ENCODE results near the gene KLHL5. TPM values are rescaled to one million over a fixed set of nuclear protein-coding genes. Genes with fewer than 3 reads are reported as not detected.

The KLHL5 gene
- total and polyA plus RNA-seq, 9 of the 15 experiments (the other 6 are each of a cell fraction or from before 2014, with no cell fraction given), result 8.0 to 30.8 (median 22.1) TPM

- TF ChIP-seq JUND (IDR thresholded peaks at IDR 0.05; ENCODE audit: borderline replicate concordance, low read depth, low read length), result peak; percentile 61
- no peak for TF ChIP-seq JUND (tag; IDR thresholded peaks at IDR 0.05; ENCODE audit: borderline replicate concordance, low read depth, low read length)
- no peak for TF ChIP-seq HMG20B (CRISPR knock-in tag; IDR thresholded peaks at IDR 0.05)
- TF ChIP-seq BRD4 (IDR thresholded peaks at IDR 0.05), result no peak
- TF ChIP-seq ZBTB49 (CRISPR knock-in tag; IDR thresholded peaks at IDR 0.05; ENCODE audit: borderline replicate concordance), result no peak
- TF ChIP-seq ZNF133 (CRISPR knock-in tag; IDR thresholded peaks at IDR 0.05), result no peak
- no peak for TF ChIP-seq HMGXB4 (CRISPR knock-in tag; IDR thresholded peaks at IDR 0.05)
- TF ChIP-seq CBX5 (IDR thresholded peaks at IDR 0.05; ENCODE audit: borderline replicate concordance, low read depth), result no peak
- 0 out of 2 replicates have a peak, but pooled peaks have one; percentile 28 for TF ChIP-seq CHD2 (IDR thresholded peaks at IDR 0.05; ENCODE audit: low read depth, low read length)
- no peak for TF ChIP-seq HBP1 (CRISPR knock-in tag; IDR thresholded peaks at IDR 0.05)
- no peak for TF ChIP-seq MITF (IDR thresholded peaks at IDR 0.05)
- no peak for TF ChIP-seq THRB (CRISPR knock-in tag; conservative IDR thresholded peaks at IDR 0.05)
- TF ChIP-seq JUNB (CRISPR knock-in tag; conservative IDR thresholded peaks at IDR 0.05), result no peak
- no peak for TF ChIP-seq TRIM24 (IDR thresholded peaks at IDR 0.05)
- TF ChIP-seq KAT7 (CRISPR knock-in tag; IDR thresholded peaks at IDR 0.05; ENCODE audit: borderline replicate concordance), result no peak
- no peak for TF ChIP-seq ZNF583 (CRISPR knock-in tag; IDR thresholded peaks at IDR 0.05)
- TF ChIP-seq ZNF780A (CRISPR knock-in tag; IDR thresholded peaks at IDR 0.05), result no peak
- TF ChIP-seq ZNF449 (CRISPR knock-in tag; IDR thresholded peaks at IDR 0.05), result no peak
- TF ChIP-seq EWSR1 (IDR thresholded peaks at IDR 0.05; ENCODE audit: borderline replicate concordance, low read depth, partially characterized antibody), result no peak
Measured at GRCh38 chr4:39044364-39044955, 17.6 kb upstream of the KLHL5 start (continued).
